IMR-90 (cell line): ENCODE data around the gene CEP135. TPM values are rescaled to one million over a fixed set of nuclear protein-coding genes. Genes with fewer than 3 reads are reported as not detected.

Source experiments
- ATAC-seq: fragments of 200-7000 bp; cut with Tn5 transposase; 2 replicates; pipeline ENCODE4 v1.9.1; 2020; ENCODE audit warnings: low read depth, mild to moderate bottlenecking, moderate library complexity
- BruUV-seq: library from RNA; stranded (reverse); fragments of 400-500 nt; replicated peaks from 2 replicates; lab custom pipeline; 2021; lab: Mats Ljungman, UMichigan
- CTCF ChIA-PET: fragments of 300-600 bp; formaldehyde crosslinking; extraction: SDS; loops from one replicate; lab custom pipeline; 2021; ENCODE audit warnings: antibody characterized with exemption; lab: Yijun Ruan, JAX
- POLR2A ChIA-PET: fragments of 300-600 bp; sonication (Branson Sonifier 250); formaldehyde crosslinking; loops from one replicate; lab custom pipeline; 2022; ENCODE audit warnings: antibody characterized with exemption; ENCODE audit not compliant: unreplicated experiment; lab: Charles Lee
- DNase-seq: peaks from one replicate; pipeline ENCODE4 v3.0.0; 2013
- H2AFZ ChIP-seq: replicated peaks from 2 replicates; pipeline ENCODE3; 2013; ENCODE audit warnings: low read length, mild to moderate bottlenecking; ENCODE audit not compliant: poor library complexity
- H2AK5ac ChIP-seq: 2 replicates; pipeline ENCODE4 v1.6.1; 2013; ENCODE audit warnings: low read depth, low read length, inconsistent platforms
- H2AK9ac ChIP-seq: replicated peaks from 2 replicates; pipeline ENCODE3; 2013; ENCODE audit warnings: mild to moderate bottlenecking, low read depth, low read length, moderate library complexity; ENCODE audit not compliant: poor library complexity
- H2BK120ac ChIP-seq: 2 replicates; pipeline ENCODE4 v1.6.1; 2013; ENCODE audit warnings: low read depth, low read length, inconsistent platforms
- H2BK15ac ChIP-seq: 3 replicates; pipeline ENCODE4 v1.6.1; 2013; ENCODE audit warnings: low read depth, low read length, inconsistent platforms
- H2BK20ac ChIP-seq: 2 replicates; pipeline ENCODE4 v1.6.1; 2013; ENCODE audit warnings: low read depth, mild to moderate bottlenecking, inconsistent platforms, low read length, moderate library complexity
- H2BK5ac ChIP-seq: 2 replicates; pipeline ENCODE4 v1.6.1; 2013; ENCODE audit warnings: mild to moderate bottlenecking, low read depth, low read length, inconsistent platforms; ENCODE audit not compliant: poor library complexity, severe bottlenecking
- H3K14ac ChIP-seq: replicated peaks from 2 replicates; pipeline ENCODE4 v1.6.1; 2013; ENCODE audit warnings: low read depth, low read length, inconsistent platforms
- H3K18ac ChIP-seq: 2 replicates; pipeline ENCODE4 v1.6.1; 2013; ENCODE audit warnings: low read depth, low read length, control low read depth
- H3K23ac ChIP-seq: 2 replicates; pipeline ENCODE4 v1.6.1; 2013; ENCODE audit warnings: low read depth, low read length, inconsistent platforms
- H3K27ac ChIP-seq: 2 replicates; pipeline ENCODE4 v1.5.1; 2013; ENCODE audit warnings: mild to moderate bottlenecking, control low read depth, low read length; ENCODE audit not compliant: insufficient read depth
- H3K27me3 ChIP-seq: 2 replicates; pipeline ENCODE4 v1.6.1; 2013; ENCODE audit warnings: low read length; ENCODE audit not compliant: control insufficient read depth, insufficient read depth
- H3K36me3 ChIP-seq: 2 replicates; pipeline ENCODE4 v1.6.1; 2013; ENCODE audit warnings: low read length, mixed read lengths; ENCODE audit not compliant: control insufficient read depth, insufficient read depth
- H3K4ac ChIP-seq: 2 replicates; pipeline ENCODE4 v1.6.1; 2013; ENCODE audit warnings: low read depth, low read length, inconsistent platforms
- H3K4me1 ChIP-seq: 2 replicates; pipeline ENCODE4 v1.6.1; 2013; ENCODE audit warnings: low read length, mixed read lengths; ENCODE audit not compliant: control insufficient read depth, insufficient read depth
- H3K4me2 ChIP-seq: 2 replicates; pipeline ENCODE4 v1.6.1; 2013; ENCODE audit warnings: low read depth, mild to moderate bottlenecking, control low read depth, low read length, moderate library complexity
- H3K4me3 ChIP-seq: 2 replicates; pipeline ENCODE4 v1.5.1; 2013; ENCODE audit warnings: low read depth, mild to moderate bottlenecking, control low read depth, low read length, moderate library complexity; ENCODE audit not compliant: insufficient read depth
- H3K56ac ChIP-seq: 2 replicates; pipeline ENCODE4 v1.6.1; 2013; ENCODE audit warnings: low read length, inconsistent platforms; ENCODE audit not compliant: insufficient read depth; ENCODE audit errors: extremely low read depth
- H3K79me1 ChIP-seq, 2 experiments: 2 replicates each; pipeline ENCODE4 v1.6.1; 2013; ENCODE audit warnings: low read length in 2 of 2, inconsistent platforms in 1 of 2, low read depth in 1 of 2
- H3K9ac ChIP-seq: 2 replicates; pipeline ENCODE4 v1.6.1; 2013; ENCODE audit warnings: low read depth, low read length, control low read depth
- H3K9me1 ChIP-seq: 2 replicates; pipeline ENCODE4 v1.6.1; 2013; ENCODE audit warnings: low read length, inconsistent platforms; ENCODE audit not compliant: insufficient read depth
- H3K9me3 ChIP-seq: 2 replicates; pipeline ENCODE4 v1.6.1; 2013; ENCODE audit warnings: low read length; ENCODE audit not compliant: control insufficient read depth, insufficient read depth
- H4K20me1 ChIP-seq: 2 replicates; pipeline ENCODE4 v1.6.1; 2013; ENCODE audit warnings: low read length, inconsistent platforms; ENCODE audit not compliant: insufficient read depth
- H4K5ac ChIP-seq: 2 replicates; pipeline ENCODE4 v1.6.1; 2013; ENCODE audit warnings: mild to moderate bottlenecking, low read depth, low read length, control low read depth
- H4K8ac ChIP-seq, 2 experiments: 2 replicates each; pipeline ENCODE4 v1.6.1; 2013; ENCODE audit warnings: low read depth in 2 of 2, low read length in 2 of 2, control low read depth in 1 of 2, inconsistent platforms in 1 of 2
- H4K91ac ChIP-seq: 2 replicates; pipeline ENCODE4 v1.6.1; 2013; ENCODE audit warnings: low read depth, low read length, inconsistent platforms; ENCODE audit not compliant: insufficient read depth
- BHLHE40 ChIP-seq: fragments of 150-350 bp; IDR thresholded peaks from 2 replicates; pipeline ENCODE4 v1.6.1; 2016; ENCODE audit warnings: mild to moderate bottlenecking, low read depth, low read length
- CEBPB ChIP-seq: IDR thresholded peaks from 2 replicates; pipeline ENCODE4 v1.6.1; 2012; ENCODE audit warnings: low read depth, low read length, improper control_type of control experiment
- CHD1 ChIP-seq: IDR thresholded peaks from 2 replicates; pipeline ENCODE4 v1.6.1; 2012; ENCODE audit warnings: low read depth, low read length, improper control_type of control experiment
- CTCF ChIP-seq: conservative IDR thresholded peaks from 2 replicates; pipeline ENCODE4 v1.5.1; 2012; ENCODE audit warnings: mild to moderate bottlenecking, low read depth, low read length, improper control_type of control experiment
- FOS ChIP-seq: fragments of 150-350 bp; IDR thresholded peaks from 2 replicates; pipeline ENCODE4 v1.6.1; 2016; ENCODE audit warnings: low read depth, low read length
- MAFK ChIP-seq: IDR thresholded peaks from 2 replicates; pipeline ENCODE4 v1.6.1; 2012; ENCODE audit warnings: low read depth, low read length, improper control_type of control experiment
- MAZ ChIP-seq: IDR thresholded peaks from 2 replicates; pipeline ENCODE4 v1.6.1; 2012; ENCODE audit warnings: low read depth, mild to moderate bottlenecking, low read length, improper control_type of control experiment, moderate library complexity, borderline replicate concordance
- MXI1 ChIP-seq: IDR thresholded peaks from 2 replicates; pipeline ENCODE4 v1.6.1; 2012; ENCODE audit warnings: low read depth, mild to moderate bottlenecking, low read length, moderate library complexity, borderline replicate concordance
- NFE2L2 ChIP-seq: fragments of 150-350 bp; IDR thresholded peaks from 2 replicates; pipeline ENCODE4 v1.6.1; 2016; ENCODE audit warnings: low read depth, mild to moderate bottlenecking, low read length
- POLR2A ChIP-seq: IDR thresholded peaks from 2 replicates; pipeline ENCODE4 v1.6.1; 2012; ENCODE audit warnings: mild to moderate bottlenecking, low read depth, low read length
- RAD21 ChIP-seq: IDR thresholded peaks from 2 replicates; pipeline ENCODE4 v1.6.1; 2012; ENCODE audit warnings: low read length, improper control_type of control experiment
- RCOR1 ChIP-seq: IDR thresholded peaks from 2 replicates; pipeline ENCODE4 v1.6.1; 2012; ENCODE audit warnings: mild to moderate bottlenecking, low read length, improper control_type of control experiment; ENCODE audit not compliant: insufficient replicate concordance
- RFX5 ChIP-seq: IDR thresholded peaks from 2 replicates; pipeline ENCODE4 v1.8.0; 2012; ENCODE audit warnings: low read depth, mild to moderate bottlenecking, low read length, moderate library complexity
- SMC3 ChIP-seq: fragments of 150-350 bp; IDR thresholded peaks from 2 replicates; pipeline ENCODE4 v1.6.1; 2016; ENCODE audit warnings: low read depth, mild to moderate bottlenecking, antibody characterized with exemption, low read length, moderate library complexity
- WGBS, 2 experiments: methylation state at CpG; one replicate each; pipeline versions ENCODE4 v1.1.5 to v1.1.7; 2013; ENCODE audit warnings: missing lambda C conversion rate in 2 of 2; ENCODE audit not compliant: insufficient read length in 1 of 2; ENCODE audit errors: extremely low coverage in 2 of 2; 5-methylcytosine and 5-hydroxymethylcytosine counted together
- dilution Hi-C: fragments of 300-500 bp; cut with HindIII; formaldehyde crosslinking; loops from one replicate; pipeline ENCODE4 v1.14.3; 2018; ENCODE audit warnings: low sequenced_read_pairs; ENCODE audit not compliant: unreplicated experiment
- in situ Hi-C: fragments of 300-500 bp; cut with MboI; formaldehyde crosslinking; loops from 3 replicates; pipeline ENCODE4 v1.14.3; 2019; ENCODE audit warnings: low sequenced_read_pairs, inconsistent platforms, mixed read lengths
- intact Hi-C: fragments of 100-400 bp; cut with micrococcal nuclease; formaldehyde crosslinking; loops from 2 replicates; pipeline ENCODE4 v1.10.0; 2022
- polyA plus RNA-seq, 3 experiments: library from polyadenylated mRNA; depleted of rRNA; stranded (reverse); fragments of >200 nt; gene quantifications; 2 replicates each; pipeline ENCODE4 v1.2.3, GENCODE V29; 2012; ENCODE audit warnings: low replicate concordance in 1 of 3
- total RNA-seq: library from RNA; depleted of rRNA; stranded (reverse); fragments of >200 nt; gene quantifications from 2 replicates; pipeline ENCODE4 v1.2.3, GENCODE V29; 2012
- TF ChIP-seq, protein P1 (sequence below): fragments of 150-350 bp; IDR thresholded peaks from 2 replicates; pipeline ENCODE4 v1.6.1; 2017; ENCODE audit warnings: mild to moderate bottlenecking, antibody characterized with exemption, low read length, low read depth
- TF ChIP-seq, protein P2 (sequence below): fragments of 150-350 bp; IDR thresholded peaks from 2 replicates; pipeline ENCODE4 v1.6.1; 2016; ENCODE audit warnings: low read depth, mild to moderate bottlenecking, low read length, moderate library complexity, borderline replicate concordance

CEP135 gene
- total and polyA plus RNA-seq, 2 of the 4 experiments (the other 2 are of a cell fraction) = 2.7 to 3.2 TPM

DNA sequence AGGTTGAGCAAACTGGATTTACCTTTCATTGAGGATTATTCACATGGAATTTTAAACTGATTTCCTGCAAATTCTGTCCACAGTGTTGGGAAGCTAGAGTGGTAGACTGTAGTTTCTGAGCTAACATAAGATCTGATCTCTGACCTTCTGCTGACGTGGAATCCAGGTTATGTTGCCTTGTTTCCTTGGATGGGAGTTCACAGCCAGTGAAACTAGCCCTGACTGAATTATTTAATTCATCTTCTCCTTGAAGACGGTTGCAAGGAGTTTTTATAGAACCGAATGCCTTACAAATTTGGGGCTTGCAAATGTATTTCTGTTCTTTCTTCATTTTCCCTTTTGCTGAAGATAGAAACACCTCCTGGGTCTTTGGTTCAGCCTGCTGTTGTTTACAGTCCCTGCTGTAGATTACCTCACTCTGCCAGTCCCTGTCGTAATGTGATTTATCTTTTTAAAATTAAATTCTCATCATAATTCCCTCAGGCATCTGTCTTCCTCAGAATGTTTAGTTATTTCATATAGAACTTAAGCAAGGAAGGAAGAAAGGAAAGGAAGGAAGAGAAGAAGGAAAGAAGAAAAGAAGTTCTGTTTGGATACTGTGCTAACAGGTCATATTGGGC lies 113.9 kb downstream of the CEP135 start:
- Histone ChIP-seq H2BK15ac (no peak overlapping the region), H2BK5ac (no peak overlapping the region), H3K27me3 (no peaks in the 10 kb centered on the region; the same call in 1 of the 2 replicates), H3K14ac (no peak overlapping the region), H3K23ac (no peak overlapping the region), H3K4me2 (no peak overlapping the region), H2AK9ac (no peak overlapping the region), H2BK120ac (no peak overlapping the region), H3K79me1 (no peaks in the 10 kb centered on the region), H3K36me3 (no peaks in the 10 kb centered on the region), H3K56ac (no peak overlapping the region), H3K9ac (no peak overlapping the region), H3K9me3 (no peaks in the 10 kb centered on the region), H3K18ac (no peak overlapping the region), H3K4me3 (no peak overlapping the region), H2AK5ac (no peak overlapping the region), H3K27ac (no peak overlapping the region), H3K4me1 (no peaks in the 10 kb centered on the region), H4K20me1 (no peaks in the 10 kb centered on the region), H4K8ac (no peak overlapping the region), H4K91ac (no peak overlapping the region), H3K4ac (no peak overlapping the region), H2AFZ (no peak overlapping the region), H2BK20ac (no peak overlapping the region), H4K5ac (no peak overlapping the region), H3K9me1 (no peaks in the 10 kb centered on the region)
- dilution Hi-C loops = no loop called here
- no peak for ATAC-seq
- TF ChIP-seq RCOR1 = no peak
- no peak for TF ChIP-seq MAZ
- TF ChIP-seq SMC3 = no peak
- TF ChIP-seq CEBPB = no peak
- no peak for TF ChIP-seq NFE2L2
- no peak for TF ChIP-seq MXI1
- no peak for TF ChIP-seq MAFK
- TF ChIP-seq RAD21 = no peak
- TF ChIP-seq POLR2A = no peak
- TF ChIP-seq CTCF = no peak
- TF ChIP-seq FOS = no peak
- TF ChIP-seq, protein P1, sequence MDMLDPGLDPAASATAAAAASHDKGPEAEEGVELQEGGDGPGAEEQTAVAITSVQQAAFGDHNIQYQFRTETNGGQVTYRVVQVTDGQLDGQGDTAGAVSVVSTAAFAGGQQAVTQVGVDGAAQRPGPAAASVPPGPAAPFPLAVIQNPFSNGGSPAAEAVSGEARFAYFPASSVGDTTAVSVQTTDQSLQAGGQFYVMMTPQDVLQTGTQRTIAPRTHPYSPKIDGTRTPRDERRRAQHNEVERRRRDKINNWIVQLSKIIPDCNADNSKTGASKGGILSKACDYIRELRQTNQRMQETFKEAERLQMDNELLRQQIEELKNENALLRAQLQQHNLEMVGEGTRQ = no peak
- TF ChIP-seq CHD1 = no peak
- no peak for TF ChIP-seq RFX5
- TF ChIP-seq, protein P2, sequence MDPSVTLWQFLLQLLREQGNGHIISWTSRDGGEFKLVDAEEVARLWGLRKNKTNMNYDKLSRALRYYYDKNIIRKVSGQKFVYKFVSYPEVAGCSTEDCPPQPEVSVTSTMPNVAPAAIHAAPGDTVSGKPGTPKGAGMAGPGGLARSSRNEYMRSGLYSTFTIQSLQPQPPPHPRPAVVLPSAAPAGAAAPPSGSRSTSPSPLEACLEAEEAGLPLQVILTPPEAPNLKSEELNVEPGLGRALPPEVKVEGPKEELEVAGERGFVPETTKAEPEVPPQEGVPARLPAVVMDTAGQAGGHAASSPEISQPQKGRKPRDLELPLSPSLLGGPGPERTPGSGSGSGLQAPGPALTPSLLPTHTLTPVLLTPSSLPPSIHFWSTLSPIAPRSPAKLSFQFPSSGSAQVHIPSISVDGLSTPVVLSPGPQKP = no peak
- TF ChIP-seq BHLHE40 = no peak
- in situ Hi-C loops = no loop called here
- DNase-seq = no peak
- WGBS, 2 experiments = no CpG with 5 or more reads among the region's 4 CpGs
- ChIA-PET POLR2A (no interaction called here), CTCF (no interaction called here)
- no TSS peak for BruUV-seq
- intact Hi-C loops = no loop called here
